Mesothelial cell of epicardium (in vitro differentiated cells): ENCODE measurements around the gene ANO7. TPM values are rescaled to one million over a fixed set of nuclear protein-coding genes. Genes with fewer than 3 reads are reported as not detected.

Experiments used
- DNase-seq, 2 experiments: peaks; one replicate each; pipeline ENCODE4 v3.0.0; 2021; ENCODE audit warnings: low spot score in 2 of 2; ENCODE audit not compliant: unreplicated experiment in 2 of 2
- H3K27ac Mint-ChIP-seq: 2 replicates; pipeline ENCODE4 v1.8.0; 2021; ENCODE audit warnings: mixed read lengths
- H3K27me3 Mint-ChIP-seq: 2 replicates; pipeline ENCODE4 v1.8.0; 2021; ENCODE audit warnings: low read depth, mixed read lengths
- H3K36me3 Mint-ChIP-seq: 2 replicates; pipeline ENCODE4 v1.8.0; 2021; ENCODE audit warnings: mixed read lengths
- H3K4me1 Mint-ChIP-seq: 2 replicates; pipeline ENCODE4 v1.8.0; 2021; ENCODE audit warnings: mixed read lengths
- H3K4me3 Mint-ChIP-seq: 2 replicates; pipeline ENCODE4 v1.8.0; 2021; ENCODE audit warnings: mild to moderate bottlenecking, moderate library complexity, mixed read lengths
- H3K9me3 Mint-ChIP-seq: 2 replicates; pipeline ENCODE4 v1.8.0; 2021; ENCODE audit warnings: mixed read lengths
- CTCF ChIP-seq: fragments of 200-600 bp; sonication (generic); IDR thresholded peaks from one replicate; pipeline ENCODE4 v1.5.0; 2021; ENCODE audit warnings: antibody characterized with exemption; ENCODE audit not compliant: unreplicated experiment
- total RNA-seq: library from RNA; stranded (reverse); gene quantifications from 3 replicates; pipeline ENCODE4 v1.2.1, GENCODE V29; 2021

Gene ANO7
- total RNA-seq, 1 donor from 2014 or later: 4.5 TPM

- peak overlapping the region; percentile 69 for H3K27ac Mint-ChIP-seq
- no peaks in the 10 kb centered on the region for H3K27me3 Mint-ChIP-seq
- no peaks in the 10 kb centered on the region for H3K9me3 Mint-ChIP-seq
- no peak for TF ChIP-seq CTCF
- H3K4me3 Mint-ChIP-seq: no peak overlapping the region
- DNase-seq: no peak
- peaks cover 17% of the 10 kb centered on the region for H3K4me1 Mint-ChIP-seq
- H3K36me3 Mint-ChIP-seq: peaks cover 18% of the 10 kb centered on the region
Observed at GRCh38 chr2:241224018-241224850, 35.8 kb downstream of the ANO7 start.

GRCh38 chr2:241224851-241225438 lies 36.5 kb downstream of the ANO7 start:
- Mint-ChIP-seq H3K4me3 (no peak overlapping the region), H3K9me3 (no peaks in the 10 kb centered on the region), H3K4me1 (peaks cover 15% of the 10 kb centered on the region), H3K27ac (peak overlapping the region; percentile 69), H3K27me3 (no peaks in the 10 kb centered on the region), H3K36me3 (peaks cover 19% of the 10 kb centered on the region)
- DNase-seq: no peak
- TF ChIP-seq CTCF: no peak

- H3K36me3 Mint-ChIP-seq: peaks cover 19% of the 10 kb centered on the region
- H3K4me1 Mint-ChIP-seq: peaks cover 15% of the 10 kb centered on the region
- TF ChIP-seq CTCF: no peak
- no peak for DNase-seq
- no peak overlapping the region for H3K4me3 Mint-ChIP-seq
- H3K9me3 Mint-ChIP-seq: no peaks in the 10 kb centered on the region
- no peak overlapping the region for H3K27ac Mint-ChIP-seq
- no peaks in the 10 kb centered on the region for H3K27me3 Mint-ChIP-seq
Observed at GRCh38 chr2:241225545-241225944, 37.1 kb downstream of the ANO7 start.

GRCh38 chr2:241225983-241226382 lies 37.5 kb downstream of the ANO7 start:
- no peak for TF ChIP-seq CTCF
- Mint-ChIP-seq H3K27ac (no peak overlapping the region), H3K36me3 (peaks cover 19% of the 10 kb centered on the region), H3K4me3 (no peak overlapping the region), H3K27me3 (no peaks in the 10 kb centered on the region), H3K4me1 (peaks cover 15% of the 10 kb centered on the region), H3K9me3 (no peaks in the 10 kb centered on the region)
- no peak for DNase-seq

GRCh38 chr2:241226723-241227572 lies 38.5 kb downstream of the ANO7 start:
- no peak for TF ChIP-seq CTCF
- Mint-ChIP-seq H3K4me3 (no peak overlapping the region), H3K36me3 (peaks cover 26% of the 10 kb centered on the region), H3K9me3 (no peaks in the 10 kb centered on the region), H3K27ac (peak overlapping the region; percentile 72), H3K27me3 (no peaks in the 10 kb centered on the region), H3K4me1 (peaks cover 15% of the 10 kb centered on the region)
- DNase-seq: no peak
